Measurements from ENCODE around the gene NR3C2.

DNA sequence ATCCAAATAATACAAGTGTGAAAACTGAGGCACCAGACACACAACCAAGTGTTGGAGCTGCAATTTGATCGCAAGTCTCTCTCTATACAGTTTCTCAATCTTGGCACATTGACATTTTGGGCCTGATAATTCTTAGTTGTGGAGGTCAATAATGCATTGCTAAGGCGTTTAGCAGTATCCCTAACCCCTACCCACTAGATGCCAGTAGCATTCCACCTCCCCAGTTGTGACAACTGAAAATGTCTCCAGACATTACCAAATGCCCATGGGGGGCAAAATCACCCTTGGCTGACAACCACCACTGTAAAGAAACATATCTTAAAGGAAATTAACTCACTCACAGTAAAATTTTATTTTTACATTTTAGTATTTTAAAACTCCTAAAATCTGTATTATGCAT is 4.2 kb downstream of the NR3C2 start:
- TF ChIP-seq, protein P1, sequence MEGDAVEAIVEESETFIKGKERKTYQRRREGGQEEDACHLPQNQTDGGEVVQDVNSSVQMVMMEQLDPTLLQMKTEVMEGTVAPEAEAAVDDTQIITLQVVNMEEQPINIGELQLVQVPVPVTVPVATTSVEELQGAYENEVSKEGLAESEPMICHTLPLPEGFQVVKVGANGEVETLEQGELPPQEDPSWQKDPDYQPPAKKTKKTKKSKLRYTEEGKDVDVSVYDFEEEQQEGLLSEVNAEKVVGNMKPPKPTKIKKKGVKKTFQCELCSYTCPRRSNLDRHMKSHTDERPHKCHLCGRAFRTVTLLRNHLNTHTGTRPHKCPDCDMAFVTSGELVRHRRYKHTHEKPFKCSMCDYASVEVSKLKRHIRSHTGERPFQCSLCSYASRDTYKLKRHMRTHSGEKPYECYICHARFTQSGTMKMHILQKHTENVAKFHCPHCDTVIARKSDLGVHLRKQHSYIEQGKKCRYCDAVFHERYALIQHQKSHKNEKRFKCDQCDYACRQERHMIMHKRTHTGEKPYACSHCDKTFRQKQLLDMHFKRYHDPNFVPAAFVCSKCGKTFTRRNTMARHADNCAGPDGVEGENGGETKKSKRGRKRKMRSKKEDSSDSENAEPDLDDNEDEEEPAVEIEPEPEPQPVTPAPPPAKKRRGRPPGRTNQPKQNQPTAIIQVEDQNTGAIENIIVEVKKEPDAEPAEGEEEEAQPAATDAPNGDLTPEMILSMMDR (IDR thresholded peaks at IDR 0.05; ENCODE audit: low read length) = no peak
- TF ChIP-seq EZH2phosphoT487 (IDR thresholded peaks at IDR 0.05; ENCODE audit: low read length) = no peak
- no peak for TF ChIP-seq EZH2 (optimal IDR thresholded peaks at IDR 0.05; ENCODE audit: low read depth, low read length)
